ENCODE measurements around the gene ADPGK.

ADPGK gene

DNA sequence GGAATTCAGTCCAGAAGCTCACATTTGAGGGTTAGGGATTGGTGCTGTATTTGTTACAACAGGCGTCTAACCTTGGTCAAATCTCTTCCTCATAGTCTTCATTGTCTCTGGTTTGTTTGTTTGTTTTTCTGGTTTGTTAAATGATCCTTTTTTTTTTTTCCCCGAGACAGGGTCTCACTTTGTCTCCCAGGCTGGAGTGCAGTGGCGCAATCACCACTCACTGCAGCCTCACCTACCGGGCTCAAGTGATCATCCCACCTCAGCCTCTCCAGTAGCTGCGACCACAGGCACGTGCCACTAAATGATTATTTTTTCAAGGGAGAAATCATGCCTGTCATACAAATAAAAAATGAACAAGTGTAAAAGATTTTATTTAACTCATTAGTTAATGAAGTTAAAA, 14.3 kb upstream of the ADPGK start:
- H3K4me3 ChIP-seq (ENCODE audit: low read length): no peak overlapping the region
- no peak for DNase-seq (ENCODE audit: low read depth)
- TF ChIP-seq, protein P1, sequence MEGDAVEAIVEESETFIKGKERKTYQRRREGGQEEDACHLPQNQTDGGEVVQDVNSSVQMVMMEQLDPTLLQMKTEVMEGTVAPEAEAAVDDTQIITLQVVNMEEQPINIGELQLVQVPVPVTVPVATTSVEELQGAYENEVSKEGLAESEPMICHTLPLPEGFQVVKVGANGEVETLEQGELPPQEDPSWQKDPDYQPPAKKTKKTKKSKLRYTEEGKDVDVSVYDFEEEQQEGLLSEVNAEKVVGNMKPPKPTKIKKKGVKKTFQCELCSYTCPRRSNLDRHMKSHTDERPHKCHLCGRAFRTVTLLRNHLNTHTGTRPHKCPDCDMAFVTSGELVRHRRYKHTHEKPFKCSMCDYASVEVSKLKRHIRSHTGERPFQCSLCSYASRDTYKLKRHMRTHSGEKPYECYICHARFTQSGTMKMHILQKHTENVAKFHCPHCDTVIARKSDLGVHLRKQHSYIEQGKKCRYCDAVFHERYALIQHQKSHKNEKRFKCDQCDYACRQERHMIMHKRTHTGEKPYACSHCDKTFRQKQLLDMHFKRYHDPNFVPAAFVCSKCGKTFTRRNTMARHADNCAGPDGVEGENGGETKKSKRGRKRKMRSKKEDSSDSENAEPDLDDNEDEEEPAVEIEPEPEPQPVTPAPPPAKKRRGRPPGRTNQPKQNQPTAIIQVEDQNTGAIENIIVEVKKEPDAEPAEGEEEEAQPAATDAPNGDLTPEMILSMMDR (conservative IDR thresholded peaks at IDR 0.05; ENCODE audit: low read length): no peak

DNA sequence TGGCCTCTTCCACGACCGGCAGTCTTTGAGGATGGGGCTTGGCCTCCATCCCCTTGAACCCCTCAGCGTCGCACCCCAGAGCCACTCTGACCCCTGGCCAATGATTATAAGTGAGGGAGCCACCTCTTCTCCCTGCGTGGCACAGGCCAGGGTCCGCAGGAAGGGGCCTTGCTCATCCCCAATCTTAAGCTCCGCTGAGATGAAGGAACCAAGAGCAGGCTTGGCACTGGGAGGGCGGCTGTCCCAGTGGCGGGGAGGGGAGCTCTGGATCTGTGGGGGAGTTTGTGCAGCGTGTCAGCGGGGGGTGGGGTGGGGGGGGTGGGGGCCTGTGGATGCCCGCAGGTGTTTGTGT, 13.8 kb upstream of the ADPGK start:
- no peak for DNase-seq (ENCODE audit: low read depth)
- TF ChIP-seq, protein P1 (conservative IDR thresholded peaks at IDR 0.05; ENCODE audit: low read length): no peak
- H3K4me3 ChIP-seq (ENCODE audit: low read length): peak overlapping the region; percentile 66

DNA sequence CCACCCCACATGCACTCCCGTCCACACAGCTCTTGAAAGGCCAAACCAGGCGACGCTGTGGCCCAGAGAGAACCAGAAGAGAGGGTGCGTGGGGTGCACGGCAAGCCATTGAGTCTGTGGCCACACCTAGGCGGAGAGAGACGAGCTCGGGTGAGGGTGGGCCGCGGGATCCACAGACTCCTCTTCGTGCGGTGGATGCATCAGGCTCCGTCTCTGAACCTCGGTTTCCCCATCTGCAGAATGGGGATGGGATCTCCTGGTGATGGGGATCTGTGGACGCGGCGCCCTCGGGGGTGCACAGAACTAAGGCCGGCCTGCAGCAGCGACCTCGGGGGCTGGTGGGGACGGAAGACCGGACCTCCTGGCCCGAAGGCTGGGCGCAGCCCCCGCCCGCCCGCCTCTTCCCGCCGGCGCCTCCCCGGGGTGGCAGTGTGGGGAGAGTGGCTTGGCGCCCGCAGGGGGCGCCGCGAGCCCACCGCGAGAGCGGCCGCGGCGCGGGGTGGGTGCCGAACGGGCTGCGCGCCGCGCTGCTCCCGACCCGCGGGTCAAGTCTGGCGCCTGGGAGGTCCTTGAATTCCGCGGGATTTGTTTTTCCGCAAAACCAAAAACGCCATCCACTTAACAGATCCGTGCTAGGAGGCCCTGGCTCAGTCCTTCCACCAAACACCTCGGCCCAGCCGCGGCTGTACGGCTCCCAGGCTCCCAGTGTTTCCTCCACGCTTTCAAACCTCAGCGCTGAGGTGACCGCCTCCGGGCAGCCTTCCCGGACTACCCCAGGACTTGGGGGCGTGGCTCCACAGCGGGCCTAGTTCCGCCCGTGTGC, 13.2 kb upstream of the ADPGK start:
- DNase-seq (ENCODE audit: low read depth): peak; percentile 31

DNA sequence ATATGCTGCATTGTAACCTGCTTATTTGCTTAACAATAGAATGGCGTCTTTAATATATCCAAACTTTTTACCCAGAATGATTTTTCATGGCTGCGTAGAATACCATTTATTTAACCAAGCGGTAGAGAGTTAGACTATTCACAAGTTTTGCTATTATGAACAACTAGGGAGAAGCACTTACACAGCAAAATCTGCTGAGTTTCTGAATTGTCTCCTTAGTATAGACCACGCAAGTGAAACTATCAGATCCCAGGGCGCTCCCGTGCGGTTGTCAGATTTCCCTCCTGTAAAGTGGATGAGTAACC, 12.6 kb upstream of the ADPGK start:
- TF ChIP-seq, protein P1 (conservative IDR thresholded peaks at IDR 0.05; ENCODE audit: low read length): no peak
- DNase-seq (ENCODE audit: low read depth): peak; percentile 18
- peak overlapping the region; percentile 66 for H3K4me3 ChIP-seq (ENCODE audit: low read length)

More for the DNA sequence above, 13.2 kb upstream of the ADPGK start:
- TF ChIP-seq, protein P1 (conservative IDR thresholded peaks at IDR 0.05; ENCODE audit: low read length): no peak; the same call in 1 of the 2 replicates
- H3K4me3 ChIP-seq (ENCODE audit: low read length): peak overlapping the region; percentile 66

DNA sequence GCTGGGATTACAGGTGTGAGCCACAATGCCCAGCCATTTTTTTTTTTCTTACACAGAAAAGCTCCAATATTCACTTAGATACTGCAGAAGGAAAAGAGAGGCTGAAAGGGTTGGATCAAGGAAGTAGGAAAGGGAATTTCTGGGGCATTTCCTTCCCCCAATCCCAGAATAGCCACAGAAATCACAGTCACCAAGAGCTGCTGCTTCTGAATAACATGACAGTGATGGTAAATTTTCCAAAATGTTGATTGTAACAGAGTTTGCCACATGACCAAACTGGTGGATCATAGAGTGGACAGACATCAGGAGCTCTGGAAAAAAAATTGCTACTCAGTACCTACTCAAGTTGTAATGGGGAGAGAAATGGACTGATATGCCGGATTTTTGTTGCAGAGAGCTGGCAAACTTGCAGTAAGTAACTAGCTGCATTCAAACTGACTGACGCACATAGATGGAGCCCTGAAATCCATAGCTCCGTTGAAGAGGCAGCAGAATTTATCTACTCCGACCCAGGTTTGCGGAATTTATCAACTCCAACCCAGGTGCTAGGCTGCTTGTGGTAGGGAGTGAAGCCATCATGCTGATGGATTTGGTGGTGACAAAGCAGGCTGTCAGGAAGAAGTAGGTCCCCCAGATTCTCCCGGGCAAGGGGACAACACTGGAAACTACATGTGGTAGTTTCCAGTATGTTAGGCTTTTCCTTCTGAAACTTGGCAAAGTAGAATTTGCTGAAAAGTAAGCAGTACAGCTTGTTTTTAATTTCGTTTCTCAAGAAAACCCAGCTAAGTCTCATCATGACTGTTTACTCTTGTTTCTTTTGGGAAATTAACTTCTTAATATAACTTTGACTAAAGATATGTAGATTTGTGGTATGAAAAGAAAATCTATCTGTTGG, 10.5 kb upstream of the ADPGK start:
- DNase-seq (ENCODE audit: low read depth): no peak
- no peak overlapping the region for H3K4me3 ChIP-seq (ENCODE audit: low read length)
- TF ChIP-seq, protein P1 (conservative IDR thresholded peaks at IDR 0.05; ENCODE audit: low read length): no peak

DNA sequence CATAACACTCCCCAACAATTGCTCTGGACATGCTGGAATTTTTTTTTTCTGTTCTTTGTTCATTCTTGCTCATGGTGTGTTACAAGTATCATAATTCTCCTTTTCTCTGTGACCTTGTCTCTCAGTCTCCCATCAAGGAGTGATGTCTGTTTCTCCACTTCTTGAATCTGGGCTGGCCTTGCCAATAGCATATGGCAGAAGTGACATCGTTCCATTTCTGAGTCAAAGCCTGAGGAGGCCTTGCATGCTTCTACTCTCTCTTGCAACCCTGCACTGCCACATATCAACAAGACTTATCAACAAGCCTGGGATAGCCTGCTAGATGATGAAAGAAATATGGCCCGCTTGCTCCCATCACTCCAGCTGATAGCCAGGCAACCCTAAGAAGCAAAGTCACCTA, 8.9 kb upstream of the ADPGK start:
- TF ChIP-seq, protein P1 (conservative IDR thresholded peaks at IDR 0.05; ENCODE audit: low read length): no peak
- no peak for DNase-seq (ENCODE audit: low read depth)
- no peak overlapping the region for H3K4me3 ChIP-seq (ENCODE audit: low read length)
